ENCODE results near the gene PTPN21.

PTPN21 gene

DNA sequence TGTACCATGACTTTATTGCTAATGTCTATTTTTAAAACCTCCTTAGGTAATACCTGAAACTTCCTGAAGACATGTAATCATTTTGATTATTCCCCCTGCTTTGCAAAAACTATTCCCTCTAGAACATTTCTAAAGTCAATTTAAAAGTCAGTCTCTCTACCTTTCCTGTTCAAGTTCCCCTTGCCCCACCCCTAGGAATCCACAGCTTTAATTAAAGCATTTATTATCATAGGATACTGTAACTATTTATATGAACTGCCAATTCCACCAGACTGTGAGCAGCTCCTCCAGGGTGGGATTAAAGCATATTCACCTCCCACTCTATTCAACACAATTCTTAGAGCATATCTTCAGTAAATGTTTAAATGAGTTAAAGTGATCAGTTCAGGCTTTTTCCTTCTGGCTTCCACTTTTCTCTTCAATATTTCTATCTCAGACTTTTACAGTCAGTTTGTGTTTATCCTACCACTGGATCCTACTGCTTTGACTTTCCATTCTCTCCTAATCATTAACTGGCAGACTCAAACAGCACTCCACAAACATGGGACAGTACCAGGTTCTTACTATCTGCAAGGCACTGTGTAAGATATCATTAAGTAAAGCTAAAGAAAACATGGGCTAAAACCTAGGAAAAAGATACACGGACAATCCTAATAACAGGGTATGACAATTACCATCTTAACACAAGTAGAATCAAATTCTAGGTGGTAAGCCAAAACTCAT is 39.1 kb downstream of the PTPN21 start:
- H3K4me3 ChIP-seq (ENCODE audit: low read length) = no peak overlapping the region
- TF ChIP-seq, protein P1, sequence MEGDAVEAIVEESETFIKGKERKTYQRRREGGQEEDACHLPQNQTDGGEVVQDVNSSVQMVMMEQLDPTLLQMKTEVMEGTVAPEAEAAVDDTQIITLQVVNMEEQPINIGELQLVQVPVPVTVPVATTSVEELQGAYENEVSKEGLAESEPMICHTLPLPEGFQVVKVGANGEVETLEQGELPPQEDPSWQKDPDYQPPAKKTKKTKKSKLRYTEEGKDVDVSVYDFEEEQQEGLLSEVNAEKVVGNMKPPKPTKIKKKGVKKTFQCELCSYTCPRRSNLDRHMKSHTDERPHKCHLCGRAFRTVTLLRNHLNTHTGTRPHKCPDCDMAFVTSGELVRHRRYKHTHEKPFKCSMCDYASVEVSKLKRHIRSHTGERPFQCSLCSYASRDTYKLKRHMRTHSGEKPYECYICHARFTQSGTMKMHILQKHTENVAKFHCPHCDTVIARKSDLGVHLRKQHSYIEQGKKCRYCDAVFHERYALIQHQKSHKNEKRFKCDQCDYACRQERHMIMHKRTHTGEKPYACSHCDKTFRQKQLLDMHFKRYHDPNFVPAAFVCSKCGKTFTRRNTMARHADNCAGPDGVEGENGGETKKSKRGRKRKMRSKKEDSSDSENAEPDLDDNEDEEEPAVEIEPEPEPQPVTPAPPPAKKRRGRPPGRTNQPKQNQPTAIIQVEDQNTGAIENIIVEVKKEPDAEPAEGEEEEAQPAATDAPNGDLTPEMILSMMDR (conservative IDR thresholded peaks at IDR 0.05; ENCODE audit: low read depth, low read length) = no peak
- DNase-seq (ENCODE audit: low read depth) = no peak

DNA sequence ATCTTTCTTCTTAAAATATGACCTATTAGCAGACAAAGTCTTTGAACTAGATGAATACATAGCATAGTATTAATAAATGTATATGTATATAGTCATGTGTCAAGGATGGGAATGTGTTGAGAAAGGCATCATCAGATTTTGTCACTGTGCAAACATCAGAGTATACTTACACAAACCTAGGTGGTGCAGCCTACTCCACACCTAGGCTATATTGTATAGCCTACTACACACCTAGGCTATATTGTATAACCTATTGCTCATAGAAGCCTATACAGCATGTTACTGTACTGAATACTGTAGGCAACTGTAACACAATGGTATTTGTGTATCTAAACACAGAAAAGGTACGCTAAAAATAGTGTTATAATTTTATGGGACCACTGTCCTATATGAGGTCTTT is 47.6 kb downstream of the PTPN21 start:
- TF ChIP-seq, protein P1 (conservative IDR thresholded peaks at IDR 0.05; ENCODE audit: low read depth, low read length) = no peak
- DNase-seq (ENCODE audit: low read depth) = no peak
- no peak overlapping the region for H3K4me3 ChIP-seq (ENCODE audit: low read length)

DNA sequence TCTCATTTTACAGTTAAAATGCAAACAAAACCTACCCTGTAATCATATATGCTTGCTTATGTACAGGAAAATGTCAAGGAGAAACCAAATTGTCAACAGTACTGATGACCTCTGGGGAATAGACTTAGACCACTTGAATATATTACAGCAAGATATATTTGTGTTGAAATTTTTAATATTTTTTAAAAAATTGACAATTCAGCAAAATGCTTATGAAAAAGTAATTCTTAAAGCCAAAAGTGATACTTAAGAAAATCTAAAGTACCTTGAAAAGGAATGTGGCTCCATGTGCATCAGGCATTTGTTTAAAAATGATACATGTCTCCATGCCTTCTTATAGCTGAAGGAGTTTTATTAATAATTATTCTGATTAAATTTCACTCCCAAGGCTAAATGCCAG is 49.2 kb downstream of the PTPN21 start:
- H3K4me3 ChIP-seq (ENCODE audit: low read length) = no peak overlapping the region
- TF ChIP-seq, protein P1 (conservative IDR thresholded peaks at IDR 0.05; ENCODE audit: low read depth, low read length) = no peak
- DNase-seq (ENCODE audit: low read depth) = no peak

DNA sequence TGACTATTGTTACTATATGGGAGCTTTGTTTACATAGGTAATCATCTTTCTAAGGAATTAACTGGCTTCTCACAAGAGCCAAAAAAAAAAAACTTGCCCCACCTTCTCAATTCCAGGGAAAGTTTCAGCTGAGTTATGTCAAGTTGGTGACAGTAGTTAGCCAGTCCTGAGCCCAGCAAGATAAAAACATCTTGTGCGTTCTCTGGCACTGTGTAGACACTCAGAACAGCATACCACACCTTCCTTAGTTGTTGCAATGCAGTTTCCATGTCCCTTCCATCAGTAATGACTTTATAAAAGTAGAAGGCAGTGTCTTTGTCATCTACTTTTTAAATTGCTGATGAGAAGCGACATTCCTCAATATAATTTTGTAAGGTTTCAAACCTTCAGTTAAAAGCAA is 50.2 kb downstream of the PTPN21 start:
- TF ChIP-seq, protein P1 (conservative IDR thresholded peaks at IDR 0.05; ENCODE audit: low read depth, low read length) = no peak
- no peak overlapping the region for H3K4me3 ChIP-seq (ENCODE audit: low read length)
- DNase-seq (ENCODE audit: low read depth) = no peak

DNA sequence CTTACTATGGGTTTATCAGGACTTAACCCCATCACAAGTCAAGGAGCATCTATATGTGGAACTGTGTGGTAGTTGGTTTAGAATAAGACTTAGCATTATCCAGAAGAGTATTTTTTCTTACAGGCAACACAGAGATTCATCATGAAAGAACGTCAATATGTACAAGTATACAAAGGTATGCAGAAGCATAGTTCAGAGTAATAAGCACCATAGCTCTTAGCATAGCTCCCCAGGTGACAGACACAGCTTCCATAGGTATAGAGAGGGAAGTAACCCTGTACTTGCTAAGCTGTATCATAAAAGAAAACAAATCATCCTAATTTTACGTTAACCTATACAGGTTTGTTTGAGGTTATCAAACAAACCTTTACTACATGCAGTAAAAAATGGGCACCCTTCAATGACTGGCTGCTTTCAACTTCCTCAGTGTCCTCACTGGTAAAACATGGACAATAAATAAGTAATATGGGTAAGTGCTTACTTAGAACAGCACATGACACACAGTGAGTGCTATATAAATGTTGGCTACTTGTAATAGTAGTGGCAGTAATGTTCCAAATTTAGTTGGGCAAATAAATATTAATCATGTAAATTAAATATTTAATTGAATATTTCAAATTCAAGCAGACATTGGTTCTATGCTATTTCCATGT is 50.9 kb downstream of the PTPN21 start:
- no peak for DNase-seq (ENCODE audit: low read depth)
- TF ChIP-seq, protein P1 (conservative IDR thresholded peaks at IDR 0.05; ENCODE audit: low read depth, low read length) = no peak
- no peak overlapping the region for H3K4me3 ChIP-seq (ENCODE audit: low read length)

DNA sequence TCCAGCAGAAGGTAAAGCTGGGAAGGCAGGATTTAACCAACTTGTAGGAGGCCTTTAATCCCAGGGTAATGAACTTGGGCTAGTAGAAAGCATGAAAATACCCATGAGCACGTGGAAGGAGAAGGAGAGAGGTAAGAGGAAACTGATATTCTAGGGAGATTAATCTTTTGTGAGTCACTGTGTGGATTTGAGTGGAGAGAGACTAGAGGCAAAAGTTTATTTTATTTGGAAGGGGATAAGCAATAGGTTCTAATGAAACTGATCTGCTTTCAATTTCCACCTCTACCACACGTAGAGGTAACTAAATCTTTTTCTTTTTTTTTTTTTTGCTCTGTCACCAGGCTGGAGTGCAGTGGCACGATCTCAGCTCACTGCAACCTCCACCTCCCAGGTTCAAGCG is 52.1 kb downstream of the PTPN21 start:
- DNase-seq (ENCODE audit: low read depth) = peak; percentile 19
- no peak overlapping the region for H3K4me3 ChIP-seq (ENCODE audit: low read length)
- TF ChIP-seq, protein P1 (conservative IDR thresholded peaks at IDR 0.05; ENCODE audit: low read depth, low read length) = no peak

DNA sequence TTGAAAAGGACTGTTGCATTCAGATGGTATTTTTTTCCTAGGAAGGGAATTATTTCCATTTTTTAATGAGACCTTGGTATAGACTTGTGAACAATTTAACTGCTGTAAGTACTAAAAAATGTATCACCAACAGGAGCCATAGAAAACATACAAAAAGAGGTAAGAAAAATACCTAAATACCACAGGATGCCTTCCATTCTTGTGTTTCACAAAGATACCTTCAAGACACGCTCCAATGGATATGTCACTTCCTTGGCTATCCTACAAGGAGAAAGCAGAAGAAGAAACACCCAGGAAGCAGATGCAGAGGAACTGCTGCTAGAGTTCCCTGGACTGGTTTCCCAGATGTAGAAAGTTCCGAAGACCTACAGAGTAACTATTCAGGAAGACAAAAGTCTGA is 54.2 kb downstream of the PTPN21 start:
- no peak overlapping the region for H3K4me3 ChIP-seq (ENCODE audit: low read length)
- TF ChIP-seq, protein P1 (conservative IDR thresholded peaks at IDR 0.05; ENCODE audit: low read depth, low read length) = no peak
- no peak for DNase-seq (ENCODE audit: low read depth)

All from retinal pigment epithelial cell (primary cell).